Gastrocnemius medialis (tissue), 4 donors: ENCODE measurements around the gene RBCK1.

Source experiments
- POLR2A ChIP-seq, 2 donors: fragments of 450-650 bp; IDR thresholded peaks; one replicate each; pipeline ENCODE4 v1.6.1; 2017; ENCODE audit warnings: antibody characterized with exemption in 2 of 2, mild to moderate bottlenecking in 2 of 2, moderate library complexity in 2 of 2
- TF ChIP-seq, protein P1 (sequence below), 5 experiments: fragments of 450-650 bp in 3 of 5; fragments of 200-600 bp in 2 of 5; sonication (generic) in 2 of 5; IDR thresholded peaks in 4 of 5; conservative IDR thresholded peaks in 1 of 5; 1 replicate in 4 of 5; 2 replicates in 1 of 5; pipeline ENCODE4 v1.5.1; 2016 to 2019; ENCODE audit warnings: antibody characterized with exemption in 5 of 5, mild to moderate bottlenecking in 3 of 5, moderate library complexity in 3 of 5

DNA sequence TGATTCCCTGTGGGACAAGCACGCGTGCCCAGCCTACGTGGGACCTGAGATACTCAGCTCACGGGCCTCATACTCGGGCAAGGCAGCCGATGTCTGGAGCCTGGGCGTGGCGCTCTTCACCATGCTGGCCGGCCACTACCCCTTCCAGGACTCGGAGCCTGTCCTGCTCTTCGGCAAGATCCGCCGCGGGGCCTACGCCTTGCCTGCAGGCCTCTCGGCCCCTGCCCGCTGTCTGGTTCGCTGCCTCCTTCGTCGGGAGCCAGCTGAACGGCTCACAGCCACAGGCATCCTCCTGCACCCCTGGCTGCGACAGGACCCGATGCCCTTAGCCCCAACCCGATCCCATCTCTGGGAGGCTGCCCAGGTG lies 11.9 kb upstream of the RBCK1 start:
- TF ChIP-seq, protein P1, sequence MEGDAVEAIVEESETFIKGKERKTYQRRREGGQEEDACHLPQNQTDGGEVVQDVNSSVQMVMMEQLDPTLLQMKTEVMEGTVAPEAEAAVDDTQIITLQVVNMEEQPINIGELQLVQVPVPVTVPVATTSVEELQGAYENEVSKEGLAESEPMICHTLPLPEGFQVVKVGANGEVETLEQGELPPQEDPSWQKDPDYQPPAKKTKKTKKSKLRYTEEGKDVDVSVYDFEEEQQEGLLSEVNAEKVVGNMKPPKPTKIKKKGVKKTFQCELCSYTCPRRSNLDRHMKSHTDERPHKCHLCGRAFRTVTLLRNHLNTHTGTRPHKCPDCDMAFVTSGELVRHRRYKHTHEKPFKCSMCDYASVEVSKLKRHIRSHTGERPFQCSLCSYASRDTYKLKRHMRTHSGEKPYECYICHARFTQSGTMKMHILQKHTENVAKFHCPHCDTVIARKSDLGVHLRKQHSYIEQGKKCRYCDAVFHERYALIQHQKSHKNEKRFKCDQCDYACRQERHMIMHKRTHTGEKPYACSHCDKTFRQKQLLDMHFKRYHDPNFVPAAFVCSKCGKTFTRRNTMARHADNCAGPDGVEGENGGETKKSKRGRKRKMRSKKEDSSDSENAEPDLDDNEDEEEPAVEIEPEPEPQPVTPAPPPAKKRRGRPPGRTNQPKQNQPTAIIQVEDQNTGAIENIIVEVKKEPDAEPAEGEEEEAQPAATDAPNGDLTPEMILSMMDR (IDR thresholded peaks at IDR 0.05 in 4 of 5, conservative IDR thresholded peaks at IDR 0.05 in 1 of 5), result no peak
- no peak for TF ChIP-seq POLR2A (IDR thresholded peaks at IDR 0.05)
